ENCODE results near the gene TMEM9. TPM values are rescaled to one million over a fixed set of nuclear protein-coding genes. Genes with fewer than 3 reads are reported as not detected.

Gene TMEM9
- total RNA-seq, 2 experiments from 2014 or later = 15.7 to 16.5 TPM

DNA sequence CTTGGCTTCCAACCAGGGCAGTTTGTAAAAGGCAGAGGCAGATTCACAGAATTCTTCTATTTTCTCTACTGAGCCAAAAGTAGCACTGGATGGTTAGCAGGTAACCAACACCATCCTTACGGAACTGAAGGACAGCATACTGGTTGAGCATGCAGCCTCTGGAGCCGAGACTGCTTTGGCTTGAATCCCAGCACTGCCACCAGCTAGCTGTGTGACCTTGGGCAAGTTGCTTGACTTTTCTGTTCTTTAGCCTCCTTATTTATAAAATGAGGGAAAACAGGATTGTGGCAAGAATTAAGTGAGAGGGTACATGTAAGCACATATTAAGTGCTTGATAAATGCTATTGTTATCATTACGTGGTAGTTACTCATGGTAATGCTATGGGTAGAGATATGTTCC, 61.5 kb downstream of the TMEM9 start:
- ATAC-seq (ENCODE audit: poor library complexity) (no peak), DNase-seq (no peak)
- H3K27ac Mint-ChIP-seq = no peak overlapping the region
- intact Hi-C loops (cut with DNase I, micrococcal nuclease) = no loop called here
- no peaks in the 10 kb centered on the region for H3K36me3 ChIP-seq (ENCODE audit: insufficient read depth, low read length)
- H3K4me3 Mint-ChIP-seq = no peak overlapping the region
- H3K9me3 ChIP-seq (ENCODE audit: control insufficient read depth in 1 of 2, insufficient read depth in 1 of 2, low read length in 2 of 2) = no peaks in the 10 kb centered on the region
- H3K27me3 ChIP-seq (ENCODE audit: control insufficient read depth in 1 of 2, insufficient read depth in 2 of 2, low read length in 2 of 2) = no peaks in the 10 kb centered on the region
- H3K9me3 Mint-ChIP-seq = no peaks in the 10 kb centered on the region
- H3K4me3 ChIP-seq (ENCODE audit: low read length) = no peak overlapping the region
- H3K4me1 ChIP-seq (ENCODE audit: insufficient read depth, low read length) = no peaks in the 10 kb centered on the region
- ChIA-PET CTCF (no interaction called here), POLR2A (no interaction called here)
- TF ChIP-seq, protein P1, sequence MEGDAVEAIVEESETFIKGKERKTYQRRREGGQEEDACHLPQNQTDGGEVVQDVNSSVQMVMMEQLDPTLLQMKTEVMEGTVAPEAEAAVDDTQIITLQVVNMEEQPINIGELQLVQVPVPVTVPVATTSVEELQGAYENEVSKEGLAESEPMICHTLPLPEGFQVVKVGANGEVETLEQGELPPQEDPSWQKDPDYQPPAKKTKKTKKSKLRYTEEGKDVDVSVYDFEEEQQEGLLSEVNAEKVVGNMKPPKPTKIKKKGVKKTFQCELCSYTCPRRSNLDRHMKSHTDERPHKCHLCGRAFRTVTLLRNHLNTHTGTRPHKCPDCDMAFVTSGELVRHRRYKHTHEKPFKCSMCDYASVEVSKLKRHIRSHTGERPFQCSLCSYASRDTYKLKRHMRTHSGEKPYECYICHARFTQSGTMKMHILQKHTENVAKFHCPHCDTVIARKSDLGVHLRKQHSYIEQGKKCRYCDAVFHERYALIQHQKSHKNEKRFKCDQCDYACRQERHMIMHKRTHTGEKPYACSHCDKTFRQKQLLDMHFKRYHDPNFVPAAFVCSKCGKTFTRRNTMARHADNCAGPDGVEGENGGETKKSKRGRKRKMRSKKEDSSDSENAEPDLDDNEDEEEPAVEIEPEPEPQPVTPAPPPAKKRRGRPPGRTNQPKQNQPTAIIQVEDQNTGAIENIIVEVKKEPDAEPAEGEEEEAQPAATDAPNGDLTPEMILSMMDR (IDR thresholded peaks at IDR 0.05) = no peak
- no peaks in the 10 kb centered on the region for H3K4me1 Mint-ChIP-seq (ENCODE audit: low read depth)
- no peaks in the 10 kb centered on the region for H3K36me3 Mint-ChIP-seq (ENCODE audit: low read depth)
- no peak overlapping the region for H3K27ac ChIP-seq (ENCODE audit: low read depth in 1 of 2, low read length in 2 of 2)
- H3K27me3 Mint-ChIP-seq = peaks cover 14% of the 10 kb centered on the region

DNA sequence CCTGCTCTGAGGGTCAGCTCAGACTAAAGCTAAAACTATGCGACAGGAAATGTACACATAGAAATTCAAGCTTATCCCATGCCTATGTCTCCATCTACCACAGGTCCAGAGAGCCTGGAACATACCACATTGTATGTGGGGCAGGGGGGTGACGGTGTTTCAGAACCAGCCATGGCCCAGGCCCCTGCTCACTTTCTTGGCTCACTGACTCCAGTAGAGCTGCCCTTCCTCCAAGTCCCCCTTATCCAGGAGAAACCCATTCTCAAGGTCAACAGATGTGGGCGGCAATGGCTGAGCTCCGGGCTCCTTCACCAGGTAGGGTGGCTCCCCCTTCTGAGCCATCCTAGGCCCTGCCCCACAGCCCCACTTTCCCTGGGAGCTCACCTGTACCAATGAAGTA, 63.0 kb downstream of the TMEM9 start:
- intact Hi-C loops (cut with DNase I, micrococcal nuclease) = no loop called here
- CTCF ChIA-PET = no interaction called here

GRCh38 chr1:201090541-201090940, 63.7 kb downstream of the TMEM9 start:
- DNase-seq (no peak), ATAC-seq (ENCODE audit: poor library complexity) (no peak)
- intact Hi-C loops (cut with DNase I, micrococcal nuclease) = no loop called here
- ChIA-PET POLR2A (no interaction called here), CTCF (no interaction called here)
- TF ChIP-seq, protein P1 (IDR thresholded peaks at IDR 0.05) = no peak
- H3K4me3 Mint-ChIP-seq = no peak overlapping the region
- Histone ChIP-seq H3K27me3 (ENCODE audit: control insufficient read depth in 1 of 2, insufficient read depth in 2 of 2, low read length in 2 of 2) (no peaks in the 10 kb centered on the region), H3K27ac (ENCODE audit: low read depth in 1 of 2, low read length in 2 of 2) (no peak overlapping the region), H3K4me1 (ENCODE audit: insufficient read depth, low read length) (no peaks in the 10 kb centered on the region), H3K4me3 (ENCODE audit: low read length) (no peak overlapping the region), H3K9me3 (ENCODE audit: control insufficient read depth in 1 of 2, insufficient read depth in 1 of 2, low read length in 2 of 2) (no peaks in the 10 kb centered on the region), H3K36me3 (ENCODE audit: insufficient read depth, low read length) (no peaks in the 10 kb centered on the region)
- H3K27ac Mint-ChIP-seq = no peak overlapping the region
- H3K27me3 Mint-ChIP-seq = peaks cover 23% of the 10 kb centered on the region
- no peaks in the 10 kb centered on the region for H3K36me3 Mint-ChIP-seq (ENCODE audit: low read depth)
- no peaks in the 10 kb centered on the region for H3K9me3 Mint-ChIP-seq
- H3K4me1 Mint-ChIP-seq (ENCODE audit: low read depth) = no peaks in the 10 kb centered on the region

More for the DNA sequence above, 63.0 kb downstream of the TMEM9 start:
- no peak overlapping the region for H3K27ac Mint-ChIP-seq
- H3K9me3 Mint-ChIP-seq = no peaks in the 10 kb centered on the region
- H3K36me3 ChIP-seq (ENCODE audit: insufficient read depth, low read length) = no peaks in the 10 kb centered on the region
- no peak for DNase-seq
- no peaks in the 10 kb centered on the region for H3K27me3 ChIP-seq (ENCODE audit: control insufficient read depth in 1 of 2, insufficient read depth in 2 of 2, low read length in 2 of 2)
- no peaks in the 10 kb centered on the region for H3K4me1 Mint-ChIP-seq (ENCODE audit: low read depth)
- no peaks in the 10 kb centered on the region for H3K4me1 ChIP-seq (ENCODE audit: insufficient read depth, low read length)
- ATAC-seq (ENCODE audit: poor library complexity) = no peak
- no peaks in the 10 kb centered on the region for H3K36me3 Mint-ChIP-seq (ENCODE audit: low read depth)
- H3K27me3 Mint-ChIP-seq = peaks cover 21% of the 10 kb centered on the region
- TF ChIP-seq, protein P1 (IDR thresholded peaks at IDR 0.05) = no peak
- no peak overlapping the region for H3K4me3 ChIP-seq (ENCODE audit: low read length)
- no peak overlapping the region for H3K4me3 Mint-ChIP-seq
- POLR2A ChIA-PET = no interaction called here
- H3K9me3 ChIP-seq (ENCODE audit: control insufficient read depth in 1 of 2, insufficient read depth in 1 of 2, low read length in 2 of 2) = no peaks in the 10 kb centered on the region
- no peak overlapping the region for H3K27ac ChIP-seq (ENCODE audit: low read depth in 1 of 2, low read length in 2 of 2)

Data from CD4-positive, alpha-beta T cell (primary cell).